Heart right ventricle (tissue), 16 donors: ENCODE data around the gene CD33. TPM values are rescaled to one million over a fixed set of nuclear protein-coding genes. Genes with fewer than 3 reads are reported as not detected.

Experiments
- ATAC-seq, 8 donors: fragments of 200-7000 bp; cut with Tn5 transposase; one replicate each; pipeline ENCODE4 v1.9.1; 2020; ENCODE audit warnings: mild to moderate bottlenecking in 8 of 8, moderate library complexity in 8 of 8, moderate number of reproducible peaks in 1 of 8
- DNase-seq, 2 donors: peaks; one replicate each; pipeline ENCODE4 v3.0.0-alpha.2; 2020
- H3K27ac ChIP-seq, 10 donors: fragments of 200-600 bp; sonication (generic) in 2 of 10; one replicate each; pipeline versions ENCODE4 v1.5.0 to v1.8.0; 2020 to 2022; ENCODE audit warnings: mild to moderate bottlenecking in 3 of 10
- H3K27me3 ChIP-seq, 7 donors: fragments of 200-600 bp; one replicate each; pipeline ENCODE4 v1.8.0; 2021 to 2022; ENCODE audit warnings: mild to moderate bottlenecking in 2 of 7
- H3K36me3 ChIP-seq, 9 donors: fragments of 200-600 bp; sonication (generic) in 1 of 9; one replicate each; pipeline versions ENCODE4 v1.5.0 to v1.8.0; 2020 to 2022; ENCODE audit warnings: mild to moderate bottlenecking in 2 of 9
- H3K4me1 ChIP-seq, 9 donors: fragments of 200-600 bp; sonication (generic) in 1 of 9; one replicate each; pipeline versions ENCODE4 v1.5.0 to v1.8.0; 2020 to 2022; ENCODE audit warnings: mild to moderate bottlenecking in 4 of 9
- H3K4me3 ChIP-seq, 10 donors: fragments of 200-600 bp; sonication (generic) in 2 of 10; one replicate each; pipeline versions ENCODE4 v1.5.0 to v1.8.0; 2020 to 2022; ENCODE audit warnings: mild to moderate bottlenecking in 7 of 10, moderate library complexity in 2 of 10
- H3K9me3 ChIP-seq, 11 donors: fragments of 200-600 bp in 10 of 11; sonication (generic) in 2 of 11; one replicate each; pipeline versions ENCODE4 v1.5.0 to v1.8.0; 2013 to 2022; ENCODE audit warnings: mild to moderate bottlenecking in 2 of 11, control low read depth in 1 of 11, moderate library complexity in 1 of 11
- WGBS, 2 donors: extraction: QIAGEN DNeasy Blood & Tissue Kit; methylation state at CpG; one replicate each; pipeline ENCODE4 v1.1.7; 2013; ENCODE audit warnings: inconsistent platforms in 1 of 2; 5-methylcytosine and 5-hydroxymethylcytosine counted together
- intact Hi-C, 10 donors: fragments of 100-400 bp; cut with DNase I; formaldehyde crosslinking; loops; one replicate each; pipeline versions ENCODE4 v1.11.1 to v1.14.2; 2022
- polyA plus RNA-seq, 2 donors: library from polyadenylated mRNA; stranded (reverse); fragments of 200-250 nt; gene quantifications; one replicate each; pipeline ENCODE4 v1.2.3, GENCODE V29; 2013
- total RNA-seq, 10 donors: library from RNA; stranded (reverse); fragmentation: NEBNext Ultra II Directional in 3 of 10; extraction: Animal tissue kit (Norgen Biotek cat#: 25700) in 3 of 10; gene quantifications; one replicate each; pipeline versions ENCODE4 v1.2.1 to v1.2.4, GENCODE V29; 2021 to 2023
- TF ChIP-seq, protein P1 (sequence below), 9 donors: fragments of 200-600 bp; sonication (generic) in 2 of 9; IDR thresholded peaks; one replicate each; pipeline versions ENCODE4 v1.5.0 to v1.8.0; 2021 to 2022; ENCODE audit warnings: antibody characterized with exemption in 9 of 9, mild to moderate bottlenecking in 5 of 9, moderate library complexity in 1 of 9
- donor health status: Arrhythmogenic right ventricular cardiomyopathy.
- donor health status: ischemic (EF 13 %, LVEDD 7.1; RV severe dilation, severe dysfunction).
- donor health status: healthy with polysubstance abuse.
- donor health status: DM: no; HTN: yes; CAD: no.
- donor health status: DM: no; HTN: no; CAD: no.
- donor health status: ischemic (EF 25% LVEDD 6.9; RV normal size, moderate dysfunction).
- donor health status: ischemic (EF 25% LVEDD 5.7; RV mildly dilated, moderate dysfunction).
- donor health status: healthy.
- donor health status: DM: yes; HTN: yes; CAD: no.
- donor health status: Ischemic cardiomyopathy.
- donor health status: ischemic (EF 35%, LVEDD 5.7; RV mildly dilated, moderate dysfunction).
- donor health status: nonischemic (EF 11% LVEDD 7.7; RV severe dilation, severe dysfunction).
- donor health status: DM: yes; HTN: yes; CAD: no.
- donor health status: PGD.
- donor health status: ischemic (EF 29% LVEDD 5.4; RV normal size, mild dysfunction).
- donor health status: nonischemic (EF 23%, LVEDD 6.1; RV moderate dilation, normal function).

The CD33 gene
- total and polyA plus RNA-seq, 12 donors: 0.51 to 16.6 (median 2.0) TPM

DNA sequence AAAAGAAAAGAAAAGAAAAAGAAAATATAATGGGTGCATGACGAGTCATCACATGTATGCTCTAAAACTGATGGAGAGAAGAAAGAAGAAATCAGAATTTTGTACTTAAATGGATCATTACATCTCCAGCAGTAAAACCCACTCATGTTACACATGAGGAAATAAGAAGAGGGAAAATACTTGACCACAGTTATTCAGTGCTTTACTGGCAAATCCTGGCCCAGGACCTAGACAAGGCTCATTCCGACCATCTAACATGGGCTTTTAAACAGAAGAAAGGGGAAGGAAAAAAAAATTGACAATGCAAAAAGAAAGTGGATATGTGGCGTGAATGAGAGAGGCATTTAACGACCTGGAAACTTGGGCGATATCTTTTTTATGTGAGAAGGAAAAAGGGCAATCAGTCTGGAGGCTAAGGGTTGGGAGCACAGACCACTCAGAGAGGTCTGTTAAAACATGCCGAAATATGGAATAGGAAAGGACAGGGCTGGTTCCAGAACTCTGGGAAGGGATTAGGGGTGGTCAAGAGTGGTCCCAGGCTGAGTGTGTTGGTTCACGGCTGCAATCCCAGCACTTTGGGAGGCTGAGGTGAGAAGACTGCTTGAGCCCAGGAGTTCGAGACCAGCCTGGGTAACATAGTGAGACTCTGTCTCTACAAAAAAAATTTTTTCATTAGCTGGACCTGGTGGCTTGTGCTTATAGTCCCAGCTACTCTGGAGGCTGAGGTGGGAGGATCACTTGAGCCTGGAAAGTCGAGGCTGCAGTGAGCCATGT lies 27.6 kb downstream of the CD33 start:
- TF ChIP-seq, protein P1, sequence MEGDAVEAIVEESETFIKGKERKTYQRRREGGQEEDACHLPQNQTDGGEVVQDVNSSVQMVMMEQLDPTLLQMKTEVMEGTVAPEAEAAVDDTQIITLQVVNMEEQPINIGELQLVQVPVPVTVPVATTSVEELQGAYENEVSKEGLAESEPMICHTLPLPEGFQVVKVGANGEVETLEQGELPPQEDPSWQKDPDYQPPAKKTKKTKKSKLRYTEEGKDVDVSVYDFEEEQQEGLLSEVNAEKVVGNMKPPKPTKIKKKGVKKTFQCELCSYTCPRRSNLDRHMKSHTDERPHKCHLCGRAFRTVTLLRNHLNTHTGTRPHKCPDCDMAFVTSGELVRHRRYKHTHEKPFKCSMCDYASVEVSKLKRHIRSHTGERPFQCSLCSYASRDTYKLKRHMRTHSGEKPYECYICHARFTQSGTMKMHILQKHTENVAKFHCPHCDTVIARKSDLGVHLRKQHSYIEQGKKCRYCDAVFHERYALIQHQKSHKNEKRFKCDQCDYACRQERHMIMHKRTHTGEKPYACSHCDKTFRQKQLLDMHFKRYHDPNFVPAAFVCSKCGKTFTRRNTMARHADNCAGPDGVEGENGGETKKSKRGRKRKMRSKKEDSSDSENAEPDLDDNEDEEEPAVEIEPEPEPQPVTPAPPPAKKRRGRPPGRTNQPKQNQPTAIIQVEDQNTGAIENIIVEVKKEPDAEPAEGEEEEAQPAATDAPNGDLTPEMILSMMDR (IDR thresholded peaks at IDR 0.05): no peak

DNA sequence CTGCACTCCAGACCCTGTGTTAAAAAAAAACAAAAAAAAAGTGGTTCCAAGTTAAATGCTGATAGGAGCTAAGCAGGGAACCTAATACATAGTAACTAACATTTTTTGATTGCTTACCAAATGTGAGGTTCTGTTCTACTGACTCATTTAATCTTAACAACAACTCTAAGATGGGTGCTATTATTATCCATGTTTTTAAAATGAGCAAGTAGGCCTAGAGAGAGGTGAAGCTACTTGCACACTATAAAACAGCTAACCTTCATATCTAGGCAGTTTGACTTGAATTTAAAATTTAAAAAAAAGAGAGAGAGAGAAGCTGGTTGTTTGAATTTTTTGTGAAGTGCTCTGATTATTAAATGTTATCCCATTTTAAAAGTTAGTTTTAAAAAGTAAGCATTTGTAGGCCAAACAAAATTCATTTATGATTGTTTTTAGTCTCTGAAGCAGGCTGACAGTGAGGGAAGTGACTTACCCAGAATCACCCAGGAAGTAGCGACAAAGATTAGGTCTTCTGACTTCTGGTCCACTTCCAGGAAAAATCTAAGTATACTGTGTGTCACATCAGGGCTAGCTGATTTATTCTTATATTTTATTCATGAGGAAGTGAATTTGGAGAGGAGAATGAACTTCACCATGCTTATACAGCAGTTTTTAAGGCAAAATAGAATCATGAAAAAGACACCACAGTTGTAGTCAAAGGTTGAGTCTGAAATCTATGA lies 28.4 kb downstream of the CD33 start:
- ATAC-seq (no peak), DNase-seq (no peak)
- intact Hi-C loops: loop anchor here in 1 of 10 donors (10.0 kb wide), 1 partner anchor 98 kb away; no protein-coding TSS in a partner anchor
- Histone ChIP-seq H3K4me3 (no peak overlapping the region), H3K36me3 (no peaks in the 10 kb centered on the region), H3K9me3 (no peaks in the 10 kb centered on the region), H3K4me1 (peaks cover 0 to 20% (median 0%) of the 10 kb centered on the region in 9 donors), H3K27me3 (peaks cover 0 to 28% (median 16%) of the 10 kb centered on the region in 7 donors), H3K27ac (peak overlapping the region in 1 of 10 donors; percentile 80)
- WGBS, 2 donors: 71 to 76% methylated on average over 1 of the region's 1 CpG
- TF ChIP-seq, protein P1 (IDR thresholded peaks at IDR 0.05): no peak

More for the DNA sequence above, 27.6 kb downstream of the CD33 start:
- no peak for ATAC-seq
- DNase-seq: no peak
- H3K27me3 ChIP-seq: peaks cover 0 to 26% (median 16%) of the 10 kb centered on the region in 7 donors
- no peaks in the 10 kb centered on the region for H3K9me3 ChIP-seq
- no peak overlapping the region for H3K4me3 ChIP-seq
- peaks cover 0 to 19% (median 0%) of the 10 kb centered on the region in 9 donors for H3K4me1 ChIP-seq
- WGBS, 2 donors: 77 to 80% methylated on average over 9 of the region's 9 CpGs
- H3K36me3 ChIP-seq: no peaks in the 10 kb centered on the region
- H3K27ac ChIP-seq: peak overlapping the region in 1 of 10 donors; percentile 80
- intact Hi-C loops: loop anchor here in 1 of 10 donors (10.0 kb wide), 1 partner anchor 98 kb away; no protein-coding TSS in a partner anchor

DNA sequence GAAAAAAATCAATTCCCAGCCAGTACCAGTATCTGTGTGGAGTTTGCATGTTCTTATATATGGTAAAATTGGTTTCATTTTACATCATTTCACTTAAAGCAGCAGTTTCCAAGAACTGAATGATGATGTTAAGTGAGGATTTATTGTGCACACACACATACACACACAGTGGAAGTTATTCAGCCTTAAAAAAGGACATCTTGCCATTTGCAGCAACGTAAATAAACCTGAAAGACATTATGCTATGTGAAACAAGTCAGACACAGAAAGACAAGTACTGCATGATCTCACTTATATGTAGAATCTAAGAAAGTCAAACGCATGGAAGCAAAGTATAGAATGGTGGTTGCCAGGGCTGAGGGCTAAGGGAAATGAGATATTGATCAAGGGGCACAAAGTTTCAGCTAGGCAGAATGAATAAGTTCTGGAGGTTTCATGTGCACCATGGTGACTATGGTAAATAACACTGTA lies 31.3 kb downstream of the CD33 start:
- TF ChIP-seq, protein P1 (IDR thresholded peaks at IDR 0.05): no peak
- no peak for DNase-seq
- intact Hi-C loops: loop anchor here in 1 of 10 donors (10.0 kb wide), 1 partner anchor 101 kb away; no protein-coding TSS in a partner anchor
- no peaks in the 10 kb centered on the region for H3K36me3 ChIP-seq
- no peak overlapping the region for H3K27ac ChIP-seq
- WGBS, 2 donors: 57 to 61% methylated on average over 2 of the region's 2 CpGs
- no peaks in the 10 kb centered on the region for H3K9me3 ChIP-seq
- ATAC-seq: no peak
- peaks cover 0 to 11% (median 0%) of the 10 kb centered on the region in 9 donors for H3K4me1 ChIP-seq
- H3K4me3 ChIP-seq: no peak overlapping the region
- peaks cover 0 to 49% (median 11%) of the 10 kb centered on the region in 7 donors for H3K27me3 ChIP-seq

DNA sequence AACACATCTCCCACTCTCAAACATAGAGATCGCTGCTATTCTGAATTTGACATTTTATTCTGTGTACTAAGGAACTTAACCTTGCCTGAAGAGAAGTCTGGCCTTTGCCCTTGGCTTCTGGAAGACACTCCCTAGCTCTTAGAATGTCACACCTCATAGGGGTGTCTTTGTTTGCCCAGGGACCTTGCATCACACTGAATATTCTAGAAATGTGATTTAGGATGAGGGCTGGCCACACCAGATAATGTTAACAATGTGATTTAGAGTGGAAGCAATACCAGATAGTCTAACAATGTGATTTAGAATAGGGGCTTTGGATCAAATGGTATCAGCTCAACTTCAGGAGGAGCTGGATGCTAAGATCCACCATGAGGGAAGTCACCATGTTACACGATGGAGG lies 32.6 kb downstream of the CD33 start:
- H3K4me3 ChIP-seq: no peak overlapping the region
- no peak for DNase-seq

More for the DNA sequence above, 32.6 kb downstream of the CD33 start:
- TF ChIP-seq, protein P1 (IDR thresholded peaks at IDR 0.05): no peak
- intact Hi-C loops: loop anchor here in 1 of 10 donors (10.0 kb wide), 1 partner anchor 103 kb away; no protein-coding TSS in a partner anchor
- no peaks in the 10 kb centered on the region for H3K36me3 ChIP-seq
- H3K4me1 ChIP-seq: peaks cover 0 to 11% (median 0%) of the 10 kb centered on the region in 9 donors
- no peak for ATAC-seq
- H3K9me3 ChIP-seq: peaks cover 0 to 5% (median 0%) of the 10 kb centered on the region in 11 donors
- 75 to 78% methylated on average over 2 of the region's 2 CpGs for WGBS, 2 donors
- peaks cover 0 to 55% (median 21%) of the 10 kb centered on the region in 7 donors for H3K27me3 ChIP-seq
- no peak overlapping the region for H3K27ac ChIP-seq
